Fibroblast of lung (primary cell): ENCODE measurements around the gene MAP3K4. TPM values are rescaled to one million over a fixed set of nuclear protein-coding genes. Genes with fewer than 3 reads are reported as not detected.

Experiments
- DNase-seq, 2 donors: peaks; one replicate each; pipeline versions ENCODE4 v3.0.0 to v3.0.0-alpha.2; 2010; ENCODE audit warnings: low read depth in 2 of 2
- H2AFZ ChIP-seq: 2 replicates; pipeline ENCODE4 v1.5.1; 2012; ENCODE audit warnings: low read length, control low read depth, inconsistent platforms
- H3K27ac ChIP-seq: 2 replicates; pipeline ENCODE4 v1.5.1; 2011; ENCODE audit warnings: low read length, control low read depth; ENCODE audit not compliant: insufficient read depth
- H3K27me3 ChIP-seq: 2 replicates; pipeline ENCODE4 v1.5.1; 2011; ENCODE audit warnings: mild to moderate bottlenecking, low read length; ENCODE audit not compliant: control insufficient read depth, insufficient read depth
- H3K36me3 ChIP-seq: 2 replicates; pipeline ENCODE4 v1.5.1; 2011; ENCODE audit warnings: low read length; ENCODE audit not compliant: control insufficient read depth, insufficient read depth
- H3K4me1 ChIP-seq: 2 replicates; pipeline ENCODE4 v1.5.1; 2011; ENCODE audit warnings: low read length; ENCODE audit not compliant: control insufficient read depth, insufficient read depth; ENCODE audit errors: extremely low read depth
- H3K4me2 ChIP-seq: 2 replicates; pipeline ENCODE4 v1.5.1; 2011; ENCODE audit warnings: low read length, control low read depth; ENCODE audit not compliant: insufficient read depth; ENCODE audit errors: extremely low read depth
- H3K4me3 ChIP-seq, 4 experiments: fragments of 200-600 bp in 1 of 4; sonication (generic) in 1 of 4; replicated peaks in 1 of 4; 2 replicates each; pipeline ENCODE4 v1.5.1; 2011 to 2016; ENCODE audit warnings: low read length in 4 of 4, low read depth in 3 of 4, mild to moderate bottlenecking in 3 of 4, control low read depth in 2 of 4, inconsistent platforms in 1 of 4, mixed read lengths in 1 of 4; ENCODE audit not compliant: insufficient read depth in 1 of 4; ENCODE audit errors: control extremely low read depth in 1 of 4
- H3K79me2 ChIP-seq: 2 replicates; pipeline ENCODE4 v1.5.1; 2012; ENCODE audit warnings: mild to moderate bottlenecking, low read length, inconsistent platforms; ENCODE audit not compliant: control insufficient read depth, insufficient read depth
- H3K9ac ChIP-seq: 2 replicates; pipeline ENCODE4 v1.5.1; 2011; ENCODE audit warnings: mild to moderate bottlenecking, low read length, control low read depth; ENCODE audit not compliant: insufficient read depth
- H3K9me3 ChIP-seq: 2 replicates; pipeline ENCODE4 v1.5.1; 2012; ENCODE audit warnings: low read depth, low read length; ENCODE audit not compliant: control insufficient read depth, insufficient read depth
- H4K20me1 ChIP-seq: 2 replicates; pipeline ENCODE4 v1.5.1; 2011; ENCODE audit warnings: low read length; ENCODE audit not compliant: control insufficient read depth, insufficient read depth; ENCODE audit errors: extremely low read depth
- EZH2 ChIP-seq: IDR thresholded peaks from 2 replicates; pipeline ENCODE4 v1.5.1; 2012; ENCODE audit warnings: low read length, control low read depth, mild to moderate bottlenecking; ENCODE audit errors: missing control alignments
- polyA plus RNA-seq, 2 donors: library from polyadenylated mRNA; depleted of rRNA in 1 of 2; stranded (reverse) in 1 of 2; unstranded in 1 of 2; fragments of >200 nt; gene quantifications; 2 replicates each; pipeline ENCODE4 v1.2.1, GENCODE V29; 2011 to 2012; ENCODE audit warnings: missing spikeins in 1 of 2
- total RNA-seq: library from RNA; depleted of rRNA; stranded (reverse); fragments of >200 nt; gene quantifications from 2 replicates; pipeline ENCODE4 v1.2.1, GENCODE V29; 2014
- TF ChIP-seq, protein P1 (sequence below), 2 donors: IDR thresholded peaks in 1 of 2; conservative IDR thresholded peaks in 1 of 2; 1 replicate in 1 of 2; 2 replicates in 1 of 2; pipeline ENCODE4 v1.5.1; 2011 to 2012; ENCODE audit warnings: low read length in 2 of 2, control low read depth in 1 of 2, inconsistent platforms in 1 of 2, low read depth in 1 of 2, mild to moderate bottlenecking in 1 of 2

MAP3K4 gene
- total and polyA plus RNA-seq, 2 donors (not counting 1 experiment from before 2014, with no cell fraction given) = 9.1 to 44.4 TPM

DNA sequence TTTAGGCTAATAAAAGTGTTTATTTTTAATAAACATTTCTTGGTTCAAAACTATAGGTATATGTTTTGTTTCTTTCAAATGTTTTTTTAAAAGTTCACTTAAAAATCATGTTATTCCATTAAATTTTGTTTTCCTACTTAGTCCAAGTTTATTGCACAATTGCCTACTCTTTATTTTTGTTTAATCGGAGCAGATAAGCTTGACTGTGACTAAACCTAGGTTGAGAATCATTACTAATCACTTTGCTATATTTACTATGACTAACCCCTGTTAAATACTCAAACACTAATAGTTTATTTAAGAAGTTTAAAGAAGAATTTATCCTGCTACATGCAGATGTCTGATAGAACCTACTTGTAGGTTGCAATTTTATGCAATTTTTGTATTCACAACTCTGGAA lies 18.8 kb downstream of the MAP3K4 start:
- TF ChIP-seq EZH2 = no peak
- TF ChIP-seq, protein P1, sequence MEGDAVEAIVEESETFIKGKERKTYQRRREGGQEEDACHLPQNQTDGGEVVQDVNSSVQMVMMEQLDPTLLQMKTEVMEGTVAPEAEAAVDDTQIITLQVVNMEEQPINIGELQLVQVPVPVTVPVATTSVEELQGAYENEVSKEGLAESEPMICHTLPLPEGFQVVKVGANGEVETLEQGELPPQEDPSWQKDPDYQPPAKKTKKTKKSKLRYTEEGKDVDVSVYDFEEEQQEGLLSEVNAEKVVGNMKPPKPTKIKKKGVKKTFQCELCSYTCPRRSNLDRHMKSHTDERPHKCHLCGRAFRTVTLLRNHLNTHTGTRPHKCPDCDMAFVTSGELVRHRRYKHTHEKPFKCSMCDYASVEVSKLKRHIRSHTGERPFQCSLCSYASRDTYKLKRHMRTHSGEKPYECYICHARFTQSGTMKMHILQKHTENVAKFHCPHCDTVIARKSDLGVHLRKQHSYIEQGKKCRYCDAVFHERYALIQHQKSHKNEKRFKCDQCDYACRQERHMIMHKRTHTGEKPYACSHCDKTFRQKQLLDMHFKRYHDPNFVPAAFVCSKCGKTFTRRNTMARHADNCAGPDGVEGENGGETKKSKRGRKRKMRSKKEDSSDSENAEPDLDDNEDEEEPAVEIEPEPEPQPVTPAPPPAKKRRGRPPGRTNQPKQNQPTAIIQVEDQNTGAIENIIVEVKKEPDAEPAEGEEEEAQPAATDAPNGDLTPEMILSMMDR (conservative IDR thresholded peaks at IDR 0.05 in 1 of 2, IDR thresholded peaks at IDR 0.05 in 1 of 2; ENCODE audit: low read depth in 1 of 2, low read length in 2 of 2) = no peak

DNA sequence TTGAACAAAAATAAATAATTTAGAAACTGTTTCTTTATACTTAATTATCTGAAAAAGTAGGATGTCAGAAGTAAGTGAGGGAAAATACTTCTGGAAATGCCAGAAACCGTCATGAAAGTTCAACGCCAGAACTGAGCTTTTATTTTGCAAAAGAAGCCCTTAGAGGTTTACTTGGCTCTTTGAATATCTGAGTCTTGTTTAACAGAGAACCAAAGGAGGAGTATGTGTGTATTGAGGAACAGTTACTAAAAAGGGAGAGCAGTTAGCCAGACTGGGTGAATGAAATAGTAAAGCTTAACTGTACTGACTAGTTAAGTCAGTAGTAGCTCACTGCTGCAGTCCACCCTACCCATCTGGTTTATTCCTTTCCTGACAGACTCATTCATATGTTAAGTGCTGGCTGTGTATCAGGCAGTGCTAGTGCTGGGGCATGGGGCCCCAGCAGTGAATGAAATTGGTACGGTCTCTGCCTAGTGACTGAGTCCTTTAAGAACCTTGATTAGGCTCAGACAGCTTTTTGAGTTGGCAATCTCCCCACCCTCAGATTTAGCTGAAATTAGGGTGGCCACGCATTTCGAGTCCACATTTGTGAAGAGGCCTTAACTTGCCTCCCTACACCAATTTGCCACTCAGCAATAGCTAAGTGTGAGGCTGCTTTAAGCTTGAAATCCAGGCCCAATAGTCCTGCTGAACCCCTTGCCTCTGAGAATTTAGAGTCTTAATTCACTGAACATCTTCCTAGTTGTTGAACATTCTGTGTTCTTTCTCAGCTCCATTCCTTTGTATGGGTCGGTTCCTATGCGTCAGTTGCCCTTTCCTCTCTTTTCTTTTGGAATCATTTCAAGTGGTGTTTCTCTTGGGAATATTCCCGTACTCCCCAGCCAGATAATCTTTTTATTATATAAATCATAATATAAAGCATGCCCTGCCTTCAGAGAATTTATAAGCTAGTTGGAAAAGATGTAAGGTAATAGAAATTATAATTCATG lies 20.2 kb downstream of the MAP3K4 start:
- TF ChIP-seq EZH2 = no peak
- TF ChIP-seq, protein P1 (conservative IDR thresholded peaks at IDR 0.05 in 1 of 2, IDR thresholded peaks at IDR 0.05 in 1 of 2; ENCODE audit: low read depth in 1 of 2, low read length in 2 of 2) = no peak
- peaks cover 24% of the 10 kb centered on the region for H3K79me2 ChIP-seq
- H3K4me3 ChIP-seq = no peak overlapping the region
- peak; percentile 53 to 77 for DNase-seq
- no peaks in the 10 kb centered on the region for H3K27me3 ChIP-seq
- peak overlapping the region; percentile 0 for H3K4me2 ChIP-seq
- no peak overlapping the region for H3K27ac ChIP-seq
- no peaks in the 10 kb centered on the region for H3K36me3 ChIP-seq
- peaks cover 10% of the 10 kb centered on the region for H3K4me1 ChIP-seq
- no peaks in the 10 kb centered on the region for H4K20me1 ChIP-seq
- no peaks in the 10 kb centered on the region for H3K9me3 ChIP-seq
- no peak overlapping the region for H3K9ac ChIP-seq
- H2AFZ ChIP-seq = no peak overlapping the region

More for the DNA sequence above, 18.8 kb downstream of the MAP3K4 start:
- H3K27me3 ChIP-seq = no peaks in the 10 kb centered on the region
- H3K4me2 ChIP-seq = peak overlapping the region; percentile 58
- no peaks in the 10 kb centered on the region for H3K9me3 ChIP-seq
- H3K4me3 ChIP-seq = no peak overlapping the region
- no peak overlapping the region for H3K9ac ChIP-seq
- H2AFZ ChIP-seq = no peak overlapping the region
- peaks cover 20% of the 10 kb centered on the region for H3K79me2 ChIP-seq
- no peak overlapping the region for H3K27ac ChIP-seq
- peak; percentile 84 for DNase-seq
- H3K4me1 ChIP-seq = peaks cover 10% of the 10 kb centered on the region
- no peaks in the 10 kb centered on the region for H3K36me3 ChIP-seq
- H4K20me1 ChIP-seq = no peaks in the 10 kb centered on the region

DNA sequence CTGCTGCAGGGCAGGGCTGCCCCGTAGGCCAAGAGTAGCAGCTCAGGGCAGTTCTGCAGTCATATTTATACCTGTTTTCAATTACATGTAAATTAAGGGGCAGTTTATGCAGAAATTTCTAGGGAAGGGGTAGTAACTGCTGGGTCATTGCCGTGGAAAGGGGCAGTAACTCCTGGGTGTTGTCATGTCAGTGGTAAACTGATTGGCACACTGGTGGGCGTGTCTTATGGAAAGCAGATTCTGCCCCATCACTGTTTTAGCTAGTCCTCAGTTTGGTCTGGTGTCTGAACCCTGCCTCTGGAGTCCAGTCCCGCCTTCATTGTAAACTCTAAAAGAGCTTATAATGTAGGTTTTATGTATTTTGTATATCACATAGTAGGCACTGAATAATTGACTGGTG lies 22.1 kb downstream of the MAP3K4 start:
- peaks cover 10% of the 10 kb centered on the region for H3K4me1 ChIP-seq
- no peaks in the 10 kb centered on the region for H4K20me1 ChIP-seq
- no peak overlapping the region for H3K4me2 ChIP-seq
- H3K9me3 ChIP-seq = no peaks in the 10 kb centered on the region
- H3K4me3 ChIP-seq = no peak overlapping the region
- no peaks in the 10 kb centered on the region for H3K27me3 ChIP-seq
- H2AFZ ChIP-seq = no peak overlapping the region
- DNase-seq = no peak
- no peaks in the 10 kb centered on the region for H3K36me3 ChIP-seq
- no peak overlapping the region for H3K27ac ChIP-seq
- no peak overlapping the region for H3K9ac ChIP-seq
- peaks cover 24% of the 10 kb centered on the region for H3K79me2 ChIP-seq
- no peak for TF ChIP-seq EZH2
